Activated CD8-positive, alpha-beta memory T cell treated with anti-CD3 and anti-CD28 coated beads, Interleukin-2, amount 50 U/mL, for 48 hours (primary cell): Measurements from ENCODE around the gene GNG7.
"Not testable (repeated sequence)": the region's sequence is repeated elsewhere in the genome, so short reads cannot be mapped to it uniquely, and the experiment has no call there.

Experiments used
- DNase-seq: peaks from one replicate; pipeline ENCODE4 v3.0.0-alpha.2; 2020

The GNG7 gene

DNA sequence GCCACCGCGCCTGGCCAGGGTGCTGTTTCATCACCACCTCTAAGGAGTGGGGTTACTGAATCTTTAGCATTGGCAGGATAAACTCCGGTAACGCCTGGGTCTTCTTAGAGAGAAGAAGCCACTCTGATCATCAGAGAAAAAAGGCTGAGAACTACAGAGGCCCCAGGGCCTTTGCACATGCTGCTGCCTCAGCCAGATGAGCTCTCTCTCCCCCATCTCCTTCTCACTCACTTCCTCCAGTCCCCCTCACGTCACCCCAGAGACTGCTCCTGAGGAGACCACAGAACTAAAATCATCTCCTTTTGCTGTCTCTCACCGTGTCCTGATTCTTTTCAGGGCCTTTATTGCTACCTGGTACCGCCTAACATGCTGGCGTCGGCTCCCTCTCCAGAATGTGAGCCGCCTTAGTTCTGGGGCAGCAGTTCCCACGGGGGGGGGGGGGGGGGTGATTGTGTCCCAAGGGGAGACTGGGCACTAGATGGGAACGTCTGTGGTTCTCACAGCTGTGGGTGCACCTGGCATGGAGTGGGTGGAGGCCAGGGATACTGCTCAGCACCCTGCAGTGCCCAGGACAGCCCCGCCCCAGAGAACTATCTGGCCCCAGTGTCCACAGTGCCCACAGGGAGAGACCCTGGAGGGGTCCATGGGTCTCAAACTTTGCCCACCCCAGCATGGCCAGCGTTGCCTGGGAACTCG lies 23.8 kb upstream of the GNG7 start:
- no peak for DNase-seq

DNA sequence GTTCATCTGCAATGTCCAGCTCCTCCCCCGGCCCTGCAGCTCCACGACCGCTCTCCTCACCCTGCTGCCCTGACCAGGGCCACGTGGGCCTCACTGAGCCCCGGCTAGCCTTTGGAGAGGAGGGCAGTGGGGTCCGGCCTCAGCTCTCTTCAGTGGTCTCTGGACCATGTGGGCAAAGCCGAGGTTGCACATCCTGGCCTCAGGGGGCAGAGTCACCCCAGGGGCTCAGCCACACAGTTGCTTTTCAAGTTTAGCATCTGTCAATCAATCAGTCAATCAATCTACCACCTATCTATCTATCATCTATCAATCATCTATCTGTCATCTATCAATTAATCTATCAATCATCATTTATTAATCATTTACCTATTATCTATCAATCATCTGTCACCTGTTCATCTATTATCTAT lies 21.7 kb upstream of the GNG7 start:
- no peak for DNase-seq

DNA sequence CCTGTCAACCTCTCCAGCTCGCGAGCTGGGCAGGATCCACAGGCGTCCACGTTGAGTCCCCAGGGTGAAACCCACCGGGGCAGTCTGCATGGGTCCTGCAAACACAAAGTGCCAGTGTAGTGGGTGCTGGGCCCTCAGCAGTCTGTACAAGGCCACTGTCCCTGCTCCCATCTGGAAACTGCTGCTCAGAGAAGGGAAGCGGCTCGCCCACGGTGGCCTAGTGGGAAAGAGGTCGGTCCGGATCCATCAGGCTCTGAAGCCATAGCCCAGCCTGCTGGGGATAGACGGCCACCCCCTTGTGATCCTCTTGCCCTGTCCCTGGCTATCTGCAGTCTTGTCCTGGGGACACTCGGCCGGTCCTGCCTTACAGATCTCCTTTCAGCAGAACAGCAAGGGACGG lies 21.3 kb upstream of the GNG7 start:
- no peak for DNase-seq

DNA sequence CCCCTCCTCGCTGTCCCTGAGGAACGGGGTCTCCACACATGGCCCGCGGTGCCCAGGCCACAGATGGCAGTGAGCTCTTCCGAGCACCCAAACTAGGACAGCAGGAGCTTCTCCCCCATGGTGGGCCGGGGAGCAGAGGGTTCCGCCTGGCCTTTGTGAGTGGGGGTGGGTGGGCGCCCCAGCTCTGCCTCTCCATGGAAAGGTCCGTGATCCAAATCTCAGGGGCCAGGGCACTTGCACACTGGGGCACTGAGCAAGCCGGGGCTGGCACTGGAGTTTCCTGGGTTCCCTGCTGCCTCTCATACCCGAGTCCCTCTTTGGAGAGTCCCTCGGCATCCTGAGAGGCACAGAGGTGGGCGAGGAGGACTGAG lies 20.8 kb upstream of the GNG7 start:
- DNase-seq = no peak

DNA sequence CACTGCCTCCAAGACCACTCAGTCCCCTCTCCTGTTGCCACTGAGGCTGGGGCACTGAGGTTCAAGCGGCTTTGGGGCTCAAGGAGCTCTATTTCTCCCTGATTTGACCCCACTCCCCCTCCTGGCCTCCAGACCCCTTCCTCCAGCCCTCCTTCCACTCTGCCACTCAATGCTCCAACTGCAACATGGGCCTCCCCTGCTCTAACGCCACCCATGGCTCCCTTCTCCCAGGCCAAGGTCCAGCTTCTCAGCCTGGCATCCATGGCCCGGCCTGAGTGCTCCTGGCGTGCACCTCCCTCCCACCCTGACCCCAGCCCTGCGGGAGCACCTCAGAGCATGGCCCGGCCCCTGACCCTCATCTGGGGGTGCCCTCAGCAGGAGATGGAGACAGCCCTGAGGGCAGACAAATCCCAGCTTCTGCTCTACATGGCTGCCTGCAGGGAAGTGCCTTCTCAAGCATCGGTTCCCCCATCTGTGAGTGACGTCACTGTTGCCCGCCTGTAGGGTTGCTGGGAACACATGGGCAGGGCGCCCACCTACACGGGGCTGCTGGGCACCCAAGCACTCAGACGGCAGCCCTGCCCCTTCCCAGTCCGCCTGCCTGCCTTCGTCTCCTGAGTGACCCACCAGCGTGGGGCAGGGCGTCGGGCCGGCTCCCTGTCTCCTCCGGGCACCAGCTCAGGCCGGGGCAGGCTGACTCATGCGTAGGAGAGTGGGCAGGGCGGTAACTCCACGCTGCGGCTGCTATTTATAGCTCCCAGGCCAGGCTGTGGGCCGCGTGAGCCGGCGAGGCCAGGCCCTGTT lies 20.2 kb upstream of the GNG7 start:
- DNase-seq = no peak

DNA sequence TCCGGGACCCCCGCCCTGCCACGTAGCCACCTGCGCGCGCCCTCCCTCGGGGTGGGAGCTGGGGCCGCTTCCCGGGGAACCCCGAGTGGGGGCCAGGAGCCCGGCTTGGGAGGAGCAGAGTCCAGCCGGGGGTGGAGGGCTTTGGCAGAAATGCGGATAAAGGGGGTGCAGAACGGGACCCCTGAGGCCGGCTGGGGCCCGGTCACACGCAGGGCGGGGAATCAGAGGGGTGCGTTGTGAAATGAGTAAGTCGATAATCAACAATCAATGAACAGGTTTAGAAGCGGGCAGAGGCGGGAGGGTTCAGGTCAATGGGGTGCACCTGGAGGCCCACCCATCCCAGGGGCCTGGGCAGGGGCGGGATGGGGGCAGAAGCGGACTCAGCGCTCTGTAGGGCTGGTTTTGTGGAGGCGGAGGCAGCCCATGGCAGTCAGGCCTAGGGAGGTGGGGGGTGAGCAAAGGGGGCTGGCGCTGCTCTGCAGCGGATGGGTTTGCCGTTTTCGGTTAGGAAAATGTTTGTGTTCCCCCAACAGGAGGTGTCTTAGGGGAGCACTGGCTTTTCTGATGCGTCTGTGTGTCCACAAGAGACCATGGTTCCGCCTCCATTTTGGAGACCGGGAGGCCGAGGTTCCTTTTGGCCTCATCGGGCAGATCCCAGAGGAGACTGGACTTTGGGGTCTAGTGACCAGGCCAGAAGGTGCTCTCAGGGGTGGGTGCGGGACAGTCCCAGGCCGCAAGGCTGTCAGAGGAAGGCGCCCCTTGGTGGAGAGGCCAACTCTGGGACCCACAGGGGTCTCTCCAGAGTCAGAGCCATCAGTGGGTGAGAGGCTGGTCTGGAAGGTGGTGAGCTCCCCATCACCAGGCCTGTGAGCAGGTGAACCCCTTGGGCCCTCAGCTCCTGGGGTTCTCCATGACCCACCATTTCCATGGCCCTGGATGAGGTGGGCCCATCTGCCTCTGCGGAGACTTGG lies 19.4 kb upstream of the GNG7 start:
- DNase-seq = no peak

DNA sequence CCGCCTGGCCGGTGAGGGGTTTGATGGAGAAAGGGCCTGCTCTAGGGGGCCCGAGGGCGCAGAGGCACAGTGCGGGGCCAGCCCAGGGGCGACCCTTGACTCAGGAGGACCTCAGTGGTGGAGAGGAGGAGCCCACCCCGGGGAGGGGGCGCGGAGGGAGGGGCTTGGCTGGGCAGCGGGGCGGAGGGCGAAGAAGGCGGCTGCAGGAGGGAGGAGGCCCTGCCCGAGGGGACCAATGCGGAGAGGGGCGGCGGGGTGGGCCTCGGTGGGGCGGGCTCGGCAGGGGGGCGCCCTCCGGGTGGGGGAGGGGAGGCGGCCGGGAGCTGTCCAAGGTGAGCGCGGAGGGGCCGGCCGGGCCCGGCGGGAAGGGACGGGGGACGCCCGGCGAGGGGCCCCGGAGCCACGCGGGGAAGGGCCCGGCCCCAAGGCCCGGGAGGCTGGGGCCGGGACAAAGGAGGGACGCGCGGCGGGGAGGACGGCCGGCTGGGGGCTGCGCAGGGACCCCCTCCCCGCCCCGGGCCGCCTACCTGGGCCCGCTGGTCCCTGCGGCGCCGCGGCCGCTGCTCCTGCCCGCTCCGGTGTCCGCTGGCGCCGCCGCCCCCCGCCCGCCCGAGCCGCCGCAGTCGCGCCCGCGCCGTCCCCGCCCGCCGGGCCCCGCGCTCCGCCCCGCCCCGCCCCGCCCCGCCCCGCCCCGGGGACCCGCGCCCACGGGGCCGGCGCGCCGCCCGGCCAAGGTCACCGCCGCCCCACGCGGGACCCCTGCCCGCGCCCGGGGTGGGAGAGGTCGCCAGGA lies 18.5 kb upstream of the GNG7 start, which contains the start of gene DIRAS1:
TSS of gene DIRAS1 (minus strand) at position 596 of the 793 bp plus-strand sequence. CDS start 3,566 bp downstream, outside the sequence.
- no peak for DNase-seq

DNA sequence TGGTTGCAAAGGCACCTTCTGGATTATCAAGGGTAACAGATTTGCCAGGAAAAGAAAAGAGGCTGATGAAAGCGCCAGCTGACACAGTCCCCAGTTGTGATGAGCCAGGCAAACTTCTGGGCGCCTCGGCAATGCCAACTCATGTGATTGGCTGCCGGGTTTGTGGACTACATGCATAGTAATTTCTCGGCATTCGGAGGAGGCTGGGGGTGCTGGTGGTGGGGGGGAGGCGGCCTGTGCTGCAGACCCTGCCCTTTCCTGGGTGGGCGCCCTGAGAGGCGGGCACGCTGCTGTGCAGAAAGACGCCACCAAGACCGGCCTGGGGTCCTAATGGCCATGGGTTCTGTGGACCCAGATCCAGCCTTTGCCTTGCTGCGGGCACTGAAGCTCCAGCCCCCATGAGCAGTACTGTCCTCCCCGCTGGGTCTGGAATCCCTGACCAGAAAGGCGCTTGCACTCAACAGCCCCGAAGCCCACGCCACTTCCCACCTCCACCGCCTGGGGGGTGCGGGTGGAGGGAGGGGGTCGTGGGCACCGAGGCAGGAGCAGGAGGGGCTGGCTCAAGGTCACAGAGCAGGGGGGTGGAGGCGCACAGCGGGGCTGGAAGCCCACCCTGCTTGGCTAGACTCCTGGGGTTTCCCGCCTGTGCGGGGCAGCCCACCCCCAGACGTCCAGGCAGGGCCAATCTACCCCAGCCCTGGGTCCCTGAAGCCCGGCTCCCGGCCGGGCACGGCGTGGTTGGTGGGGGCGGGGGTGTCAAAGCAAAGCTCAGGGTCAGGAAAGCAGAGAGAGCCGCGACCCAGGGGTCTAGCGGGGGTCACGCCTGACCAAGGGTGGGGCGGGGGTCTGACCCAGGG lies 17.7 kb upstream of the GNG7 start:
- DNase-seq = no peak

DNA sequence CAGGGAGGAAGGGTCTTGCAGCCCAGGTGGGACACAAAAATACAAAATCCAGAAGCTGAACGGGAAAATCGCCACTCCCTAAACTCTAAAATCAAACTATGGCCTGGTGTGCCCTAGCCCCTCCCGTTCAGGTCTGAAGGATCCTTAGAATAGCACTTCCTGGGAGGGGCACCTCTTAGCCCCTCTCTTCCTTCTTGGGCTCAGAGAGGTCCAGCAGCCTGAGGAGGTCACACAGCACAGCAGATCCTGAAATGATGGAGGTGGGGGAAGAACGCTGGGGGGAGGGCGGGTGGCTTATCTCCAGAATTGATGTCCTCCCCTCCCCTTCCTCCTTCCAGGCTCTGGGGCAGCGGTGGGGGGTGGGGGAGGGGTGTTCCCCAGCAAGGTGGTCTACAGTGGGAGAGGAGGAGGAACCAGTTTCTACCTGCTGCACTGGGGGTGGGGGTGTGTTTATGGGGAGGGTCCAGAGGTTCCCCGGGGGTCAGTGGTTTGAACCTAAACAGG lies 16.8 kb upstream of the GNG7 start:
- DNase-seq = no peak

DNA sequence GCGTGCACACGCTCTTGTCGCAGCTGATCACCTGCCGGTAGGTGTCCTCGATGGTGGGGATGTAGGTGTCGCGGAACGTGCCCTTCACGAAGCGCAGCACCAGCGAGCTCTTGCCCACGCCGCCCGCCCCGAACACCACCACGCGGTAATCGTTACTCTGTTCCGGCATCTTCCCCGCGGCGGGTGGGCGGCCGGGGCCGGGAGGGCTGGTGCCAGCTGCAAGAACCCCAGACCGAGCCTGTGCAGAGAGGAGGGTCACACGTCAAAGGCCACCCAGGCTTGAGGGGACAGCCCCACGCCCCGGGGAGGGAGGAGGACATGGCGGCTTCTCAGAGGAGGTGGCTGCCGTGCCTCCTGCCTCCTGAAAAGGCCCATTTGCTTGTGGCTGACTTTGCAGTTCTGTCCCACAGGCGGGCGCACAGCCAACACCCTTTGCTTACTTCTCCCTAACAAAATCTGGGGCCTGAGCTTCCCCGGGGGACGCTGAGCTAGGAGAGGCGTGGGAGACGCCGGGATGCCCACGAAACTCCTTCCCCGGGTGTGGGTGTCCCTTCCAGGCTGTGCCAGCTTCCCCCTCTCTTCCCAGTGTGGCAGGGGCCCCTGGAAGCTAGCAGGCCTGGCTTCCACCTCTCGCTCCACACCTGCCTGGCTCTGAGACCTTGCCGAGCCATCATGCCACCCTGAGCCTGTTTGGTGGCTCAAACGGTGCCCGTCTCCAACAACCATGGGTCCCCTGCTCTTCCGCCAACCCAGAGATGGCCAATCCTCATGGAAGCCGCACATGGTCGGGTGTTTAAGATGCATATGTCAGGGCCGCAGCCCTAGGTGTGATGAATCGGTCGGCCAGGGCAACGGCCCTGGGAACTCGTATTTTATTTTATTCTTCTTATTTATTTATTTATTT lies 15.4 kb upstream of the GNG7 start:
- no peak for DNase-seq

DNA sequence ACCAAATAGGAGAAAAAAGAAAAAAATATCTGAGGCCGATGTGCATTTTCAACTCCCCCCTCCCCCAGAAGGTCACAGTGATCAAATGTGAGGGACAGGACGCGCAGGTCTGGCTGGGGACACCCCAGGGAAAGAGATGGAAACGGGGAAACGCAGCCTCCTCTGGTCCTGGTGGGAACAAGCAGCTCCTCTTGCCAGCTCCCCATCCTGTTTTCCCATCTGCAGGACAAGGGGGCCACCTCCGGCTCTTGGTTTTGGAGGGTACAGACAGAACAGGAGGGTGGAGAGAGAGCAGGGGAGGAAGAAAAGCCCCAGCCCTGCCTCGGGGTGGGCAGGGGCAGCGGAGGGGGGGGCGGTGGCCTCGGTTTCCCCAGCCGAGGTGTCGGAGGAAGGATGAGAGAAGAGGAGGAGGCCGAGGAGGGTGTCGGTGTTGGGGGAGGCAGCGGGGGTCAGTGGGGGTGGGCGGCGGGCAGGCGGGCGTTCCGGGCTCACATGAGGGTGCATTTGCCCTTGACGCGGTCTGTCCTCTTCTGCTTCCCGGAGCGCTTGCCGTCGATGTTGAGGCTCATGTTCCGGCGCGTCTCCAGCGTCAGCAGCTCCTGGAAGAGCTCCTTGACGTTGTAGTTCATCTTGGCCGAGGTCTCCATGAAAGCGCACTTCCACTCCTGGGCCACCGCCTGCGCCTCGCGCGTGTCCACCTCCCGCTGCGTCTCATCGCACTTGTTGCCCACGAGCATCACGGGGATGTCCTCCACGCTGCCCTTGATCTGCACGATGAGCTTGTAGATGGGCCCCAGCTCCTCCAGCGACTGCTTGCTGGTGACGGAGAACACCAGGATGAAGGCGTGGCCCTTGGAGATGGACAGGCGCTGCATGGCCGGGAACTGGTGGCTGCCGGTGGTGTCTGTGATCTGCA lies 14.5 kb upstream of the GNG7 start:
- no peak for DNase-seq

DNA sequence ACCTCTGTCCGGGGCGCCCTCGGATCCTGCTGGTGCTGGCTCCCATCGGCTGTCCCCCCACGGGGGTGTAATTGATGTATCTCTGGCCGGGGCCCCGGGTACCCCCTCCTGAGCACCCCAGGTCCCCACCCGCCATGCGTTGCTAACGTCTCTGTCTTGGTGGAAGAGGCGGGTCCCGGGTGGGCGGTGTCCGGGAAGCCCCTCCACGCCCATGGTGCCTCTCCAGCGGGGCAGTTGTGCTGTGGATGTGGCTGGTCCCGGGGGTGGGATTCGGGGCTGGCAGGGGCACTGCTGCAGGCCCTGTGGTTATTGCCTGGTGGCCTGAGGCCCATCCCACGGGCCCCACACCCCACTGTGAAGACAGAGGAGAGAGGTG lies 13.8 kb upstream of the GNG7 start:
- no peak for DNase-seq

DNA sequence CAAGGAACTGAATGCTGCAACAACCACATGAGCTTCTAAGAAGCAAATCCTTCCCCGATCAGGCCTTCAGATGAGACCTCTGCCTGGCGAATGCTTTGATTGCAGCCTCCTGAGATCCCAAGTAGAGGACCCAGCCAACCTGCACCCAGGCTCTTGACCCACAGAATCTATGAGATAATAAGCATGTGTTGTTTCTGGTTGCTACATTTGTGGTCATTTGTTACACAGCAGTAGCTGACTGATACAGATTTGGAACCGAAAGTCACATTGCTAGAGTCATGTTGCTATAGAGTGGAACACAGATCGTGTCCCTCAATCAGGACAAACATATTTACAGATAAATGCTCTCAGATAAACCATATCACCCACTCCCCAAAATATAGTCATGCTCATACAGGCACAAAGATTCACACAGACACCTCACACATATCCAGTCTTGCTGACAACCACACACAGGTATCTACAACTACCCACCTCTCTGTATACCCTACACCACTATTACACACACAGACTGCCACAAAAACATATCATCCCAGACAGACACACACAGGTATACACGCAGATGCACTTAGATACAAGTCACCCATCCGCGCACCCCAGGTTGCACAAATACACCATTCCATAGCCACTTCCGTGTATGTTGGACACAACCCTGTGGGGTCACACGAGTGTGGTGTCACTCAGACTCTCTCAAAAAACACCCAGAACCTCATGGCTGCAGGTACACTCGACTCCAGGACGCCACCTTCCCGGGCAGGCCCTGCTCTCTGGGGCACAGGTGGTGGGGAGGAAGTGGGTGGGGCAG lies 13.2 kb upstream of the GNG7 start:
- no peak for DNase-seq

DNA sequence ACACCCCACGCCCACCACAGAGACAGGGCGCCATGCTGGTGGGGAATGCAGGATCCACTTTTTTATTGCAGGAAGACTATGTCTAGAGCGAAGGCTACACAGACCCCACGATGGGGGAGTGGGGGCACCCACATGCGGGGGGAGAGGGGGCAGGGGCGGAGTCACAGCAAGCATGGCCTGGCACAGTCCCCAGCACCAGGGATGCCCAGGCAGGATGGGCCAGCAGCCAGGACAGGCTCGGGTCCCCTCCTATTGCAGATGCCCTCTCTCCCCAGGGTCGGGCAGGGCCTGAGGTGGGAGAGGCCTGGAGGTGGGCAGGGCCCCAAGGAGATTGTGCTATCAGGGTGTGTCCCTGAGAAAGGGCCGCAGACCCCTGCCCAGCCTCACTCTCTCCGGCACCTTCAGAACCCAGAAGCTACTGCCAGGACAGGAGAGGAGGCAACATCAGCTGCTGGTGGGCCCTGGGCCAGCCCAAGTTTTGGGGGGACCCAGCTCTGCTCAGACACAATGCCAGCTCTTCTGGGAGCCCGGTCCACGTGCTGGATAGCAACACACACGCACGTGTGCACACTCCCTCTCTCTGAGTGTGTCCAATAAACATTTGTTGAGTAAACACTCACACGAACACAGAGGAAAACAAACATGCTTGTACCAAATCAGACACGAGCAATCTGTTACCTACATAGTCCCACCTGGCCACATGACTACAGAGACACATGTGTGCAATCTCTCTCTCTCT lies 12.2 kb upstream of the GNG7 start:
- DNase-seq = no peak

DNA sequence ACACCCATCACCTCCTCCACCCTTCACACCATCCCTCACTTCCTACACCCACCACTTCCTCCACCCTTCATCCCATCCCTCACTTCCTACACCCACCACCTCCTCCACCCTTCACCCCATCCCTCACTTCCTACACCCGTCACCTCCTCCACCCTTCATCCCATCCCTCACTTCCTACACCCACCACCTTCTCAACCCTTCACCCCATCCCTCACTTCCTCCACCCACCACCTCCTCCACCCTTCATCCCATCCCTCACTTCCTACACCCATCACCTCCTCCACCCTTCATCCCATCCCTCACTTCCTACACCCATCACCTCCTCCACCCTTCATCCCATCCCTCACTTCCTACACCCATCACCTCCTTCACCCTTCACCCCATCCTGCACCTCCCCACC lies 11.6 kb upstream of the GNG7 start:
- DNase-seq = not testable (repeated sequence)

DNA sequence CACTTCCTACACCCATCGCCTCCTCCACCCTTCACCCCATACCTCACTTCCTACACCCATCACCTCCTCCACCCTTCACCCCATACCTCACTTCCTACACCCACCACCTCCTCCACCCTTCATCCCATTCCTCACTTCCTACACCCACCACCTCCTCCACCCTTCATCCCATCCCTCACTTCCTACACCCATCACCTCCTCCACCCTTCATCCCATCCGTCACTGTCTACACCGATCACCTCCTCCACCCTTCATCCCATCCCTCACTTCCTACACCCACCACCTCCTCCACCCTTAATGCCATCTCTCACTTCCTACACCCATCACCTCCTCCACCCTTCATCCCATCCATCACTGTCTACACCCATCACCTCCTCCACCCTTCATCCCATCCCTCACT lies 10.7 kb upstream of the GNG7 start:
- DNase-seq = not testable (repeated sequence)

DNA sequence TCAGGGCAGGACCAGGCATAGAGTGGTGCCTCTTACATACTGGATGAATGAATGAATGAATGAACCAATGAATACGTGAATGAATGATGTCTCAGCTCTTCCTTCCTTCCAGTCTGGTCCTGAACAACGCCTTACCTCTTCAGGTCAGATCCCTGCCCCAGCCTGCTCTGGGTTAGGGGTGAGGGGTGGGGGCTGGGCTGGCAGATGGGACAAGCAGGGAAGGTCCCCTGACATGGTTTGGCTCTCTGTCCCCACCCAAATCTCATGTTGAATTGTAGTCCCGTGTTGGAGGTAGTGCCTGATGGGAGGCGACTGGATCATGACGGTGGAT lies 9.3 kb upstream of the GNG7 start:
- no peak for DNase-seq
